Neuronal stem cell (in vitro differentiated cells): ENCODE measurements around the gene VTA1.
A peak's percentile ranks its signal among the peaks of the same experiment; 100 is the strongest.

Source experiments
- DNase-seq: peaks from one replicate; pipeline ENCODE4 v3.0.0-alpha.2; 2013; ENCODE audit warnings: low spot score
- H2AFZ ChIP-seq: one replicate; pipeline ENCODE4 v1.6.1; 2013; ENCODE audit warnings: mild to moderate bottlenecking, low read length, inconsistent platforms
- H2AK5ac ChIP-seq: 2 replicates; pipeline ENCODE4 v1.6.1; 2013; ENCODE audit warnings: low read depth, mild to moderate bottlenecking, inconsistent platforms, low read length, moderate library complexity, mixed read lengths
- H2BK120ac ChIP-seq: 2 replicates; pipeline ENCODE4 v1.6.1; 2013; ENCODE audit warnings: low read depth, mild to moderate bottlenecking, inconsistent platforms, low read length, moderate library complexity, mixed read lengths
- H2BK12ac ChIP-seq: one replicate; pipeline ENCODE4 v1.6.1; 2013; ENCODE audit warnings: low read length, inconsistent platforms
- H2BK15ac ChIP-seq: 2 replicates; pipeline ENCODE4 v1.6.1; 2013; ENCODE audit warnings: mild to moderate bottlenecking, low read length, inconsistent platforms, mixed read lengths
- H2BK5ac ChIP-seq: one replicate; pipeline ENCODE4 v1.6.1; 2013; ENCODE audit warnings: inconsistent platforms, mild to moderate bottlenecking, low read length, moderate library complexity
- H3K14ac ChIP-seq: one replicate; pipeline ENCODE4 v1.6.1; 2013; ENCODE audit warnings: low read length, inconsistent platforms
- H3K18ac ChIP-seq: 2 replicates; pipeline ENCODE4 v1.6.1; 2013; ENCODE audit warnings: low read length, inconsistent platforms
- H3K23ac ChIP-seq: 2 replicates; pipeline ENCODE4 v1.6.1; 2013; ENCODE audit warnings: low read depth, mild to moderate bottlenecking, mixed read lengths, low read length, inconsistent platforms; ENCODE audit not compliant: poor library complexity
- H3K27ac ChIP-seq: replicated peaks from 3 replicates; pipeline ENCODE4 v1.5.1; 2013; ENCODE audit warnings: low read length, inconsistent platforms
- H3K27me3 ChIP-seq, 3 experiments: 2 replicates each; pipeline ENCODE4 v1.6.1; 2013; ENCODE audit warnings: low read length in 3 of 3, mild to moderate bottlenecking in 2 of 3, inconsistent platforms in 1 of 3, low read depth in 1 of 3, mixed read lengths in 1 of 3, moderate library complexity in 1 of 3; ENCODE audit not compliant: control insufficient read depth in 3 of 3, insufficient read depth in 3 of 3
- H3K36me3 ChIP-seq, 2 donors: replicated peaks in 1 of 2; 2 replicates each; pipeline ENCODE4 v1.6.1; 2013; ENCODE audit warnings: low read length in 2 of 2; ENCODE audit not compliant: control insufficient read depth in 2 of 2, insufficient read depth in 2 of 2
- H3K4ac ChIP-seq: 2 replicates; pipeline ENCODE4 v1.6.1; 2013; ENCODE audit warnings: inconsistent platforms, mild to moderate bottlenecking, low read length, moderate library complexity
- H3K4me1 ChIP-seq, 2 donors: 1 replicate in 1 of 2; 2 replicates in 1 of 2; pipeline ENCODE4 v1.6.1; 2013; ENCODE audit warnings: low read length in 2 of 2, low read depth in 1 of 2; ENCODE audit not compliant: control insufficient read depth in 2 of 2, insufficient read depth in 1 of 2
- H3K4me2 ChIP-seq: one replicate; pipeline ENCODE4 v1.6.1; 2013; ENCODE audit warnings: mild to moderate bottlenecking, low read length, inconsistent platforms; ENCODE audit not compliant: insufficient read depth, poor library complexity, severe bottlenecking
- H3K4me3 ChIP-seq, 2 donors: 2 replicates each; pipeline ENCODE4 v1.5.1; 2013; ENCODE audit warnings: low read length in 2 of 2, mild to moderate bottlenecking in 2 of 2, inconsistent platforms in 1 of 2, moderate library complexity in 1 of 2
- H3K79me1 ChIP-seq: one replicate; pipeline ENCODE4 v1.6.1; 2013; ENCODE audit warnings: low read depth, mild to moderate bottlenecking, inconsistent platforms, low read length, moderate library complexity
- H3K9ac ChIP-seq: one replicate; pipeline ENCODE4 v1.6.1; 2013; ENCODE audit warnings: mild to moderate bottlenecking, low read depth, low read length, inconsistent platforms; ENCODE audit not compliant: poor library complexity
- H3K9me3 ChIP-seq, 2 donors: replicated peaks in 1 of 2; 2 replicates each; pipeline versions ENCODE3 to v1.6.1; 2013; ENCODE audit warnings: low read length in 2 of 2, mild to moderate bottlenecking in 2 of 2, inconsistent platforms in 1 of 2, low read depth in 1 of 2, mixed read lengths in 1 of 2, moderate library complexity in 1 of 2; ENCODE audit not compliant: control insufficient read depth in 2 of 2, insufficient read depth in 1 of 2
- H4K8ac ChIP-seq: one replicate; pipeline ENCODE4 v1.6.1; 2013; ENCODE audit warnings: low read depth, mild to moderate bottlenecking, inconsistent platforms, low read length, moderate library complexity
- H4K91ac ChIP-seq: one replicate; pipeline ENCODE4 v1.6.1; 2013; ENCODE audit warnings: low read length, low read depth, mild to moderate bottlenecking, inconsistent platforms; ENCODE audit not compliant: poor library complexity
- WGBS, 2 donors: extraction: QIAGEN DNeasy Blood & Tissue Kit; methylation state at CpG; one replicate each; pipeline ENCODE4 v1.1.7; 2013; ENCODE audit warnings: missing lambda C conversion rate in 2 of 2, mixed read lengths in 1 of 2; ENCODE audit not compliant: insufficient read length in 2 of 2, insufficient replicate concordance in 1 of 2; ENCODE audit errors: extremely low coverage in 2 of 2; 5-methylcytosine and 5-hydroxymethylcytosine counted together

VTA1 gene

GRCh38 chr6:142260748-142261147, 113.7 kb downstream of the VTA1 start:
- H3K36me3 ChIP-seq = no peaks in the 10 kb centered on the region
- H2AK5ac ChIP-seq = no peak overlapping the region
- H4K8ac ChIP-seq = no peak overlapping the region
- no peaks in the 10 kb centered on the region for H3K79me1 ChIP-seq
- H3K9ac ChIP-seq = no peak overlapping the region
- no peak overlapping the region for H3K27ac ChIP-seq
- DNase-seq = no peak
- H3K4me2 ChIP-seq = no peak overlapping the region
- H3K23ac ChIP-seq = no peak overlapping the region
- WGBS, 2 donors = no CpG with 5 or more reads among the region's 3 CpGs
- H2BK5ac ChIP-seq = no peak overlapping the region
- H2AFZ ChIP-seq = no peak overlapping the region
- peaks cover 0 to 2% of the 10 kb centered on the region in 2 donors for H3K9me3 ChIP-seq
- H3K14ac ChIP-seq = no peak overlapping the region
- no peaks in the 10 kb centered on the region for H3K4me1 ChIP-seq
- H2BK12ac ChIP-seq = no peak overlapping the region
- no peak overlapping the region for H2BK15ac ChIP-seq
- H3K4me3 ChIP-seq = no peak overlapping the region
- no peak overlapping the region for H3K18ac ChIP-seq
- H3K4ac ChIP-seq = no peak overlapping the region
- no peak overlapping the region for H2BK120ac ChIP-seq
- no peak overlapping the region for H4K91ac ChIP-seq
- H3K27me3 ChIP-seq = no peaks in the 10 kb centered on the region

GRCh38 chr6:142262231-142262630, 115.2 kb downstream of the VTA1 start:
- H3K36me3 ChIP-seq = no peaks in the 10 kb centered on the region
- no peak overlapping the region for H3K27ac ChIP-seq
- no peak overlapping the region for H4K8ac ChIP-seq
- no peak overlapping the region for H2BK12ac ChIP-seq
- no peak for DNase-seq
- H2AK5ac ChIP-seq = no peak overlapping the region
- H4K91ac ChIP-seq = no peak overlapping the region
- no peak overlapping the region for H2AFZ ChIP-seq
- H3K4me2 ChIP-seq = no peak overlapping the region
- no peaks in the 10 kb centered on the region for H3K4me1 ChIP-seq
- H3K9me3 ChIP-seq = peaks cover 0 to 2% of the 10 kb centered on the region in 2 donors
- no peak overlapping the region for H2BK5ac ChIP-seq
- no peak overlapping the region for H3K4ac ChIP-seq
- no peak overlapping the region for H3K18ac ChIP-seq
- H3K79me1 ChIP-seq = no peaks in the 10 kb centered on the region
- H2BK120ac ChIP-seq = no peak overlapping the region
- H3K4me3 ChIP-seq = no peak overlapping the region
- no peaks in the 10 kb centered on the region for H3K27me3 ChIP-seq
- H2BK15ac ChIP-seq = no peak overlapping the region
- H3K9ac ChIP-seq = no peak overlapping the region
- H3K23ac ChIP-seq = no peak overlapping the region
- H3K14ac ChIP-seq = no peak overlapping the region

GRCh38 chr6:142265476-142265875, 118.4 kb downstream of the VTA1 start:
- Histone ChIP-seq H2BK5ac (no peak overlapping the region), H3K9ac (no peak overlapping the region), H2AK5ac (no peak overlapping the region), H3K4ac (no peak overlapping the region), H4K91ac (no peak overlapping the region), H3K79me1 (no peaks in the 10 kb centered on the region), H4K8ac (no peak overlapping the region), H2BK120ac (no peak overlapping the region), H3K23ac (no peak overlapping the region), H3K27ac (no peak overlapping the region), H2BK12ac (no peak overlapping the region), H3K4me2 (no peak overlapping the region), H3K4me1 (no peaks in the 10 kb centered on the region), H3K36me3 (no peaks in the 10 kb centered on the region), H2BK15ac (no peak overlapping the region), H3K18ac (no peak overlapping the region), H3K14ac (no peak overlapping the region), H3K9me3 (peaks cover 0 to 2% of the 10 kb centered on the region in 2 donors), H3K4me3 (no peak overlapping the region), H3K27me3 (no peaks in the 10 kb centered on the region), H2AFZ (peak overlapping the region; percentile 34)
- no CpG with 5 or more reads among the region's 1 CpG for WGBS, 2 donors
- DNase-seq = no peak

- H3K4me2 ChIP-seq = no peak overlapping the region
- no peak overlapping the region for H4K91ac ChIP-seq
- H3K9me3 ChIP-seq = peaks cover 0 to 2% of the 10 kb centered on the region in 2 donors
- no peak overlapping the region for H3K4ac ChIP-seq
- H3K27me3 ChIP-seq = no peaks in the 10 kb centered on the region
- WGBS, 2 donors = no CpG with 5 or more reads among the region's 4 CpGs
- no peak overlapping the region for H2BK5ac ChIP-seq
- H2BK15ac ChIP-seq = no peak overlapping the region
- no peak overlapping the region for H3K4me3 ChIP-seq
- no peaks in the 10 kb centered on the region for H3K79me1 ChIP-seq
- no peak overlapping the region for H2AK5ac ChIP-seq
- H2AFZ ChIP-seq = peak overlapping the region; percentile 34
- no peak overlapping the region for H4K8ac ChIP-seq
- no peaks in the 10 kb centered on the region for H3K4me1 ChIP-seq
- no peaks in the 10 kb centered on the region for H3K36me3 ChIP-seq
- H3K9ac ChIP-seq = no peak overlapping the region
- no peak overlapping the region for H2BK12ac ChIP-seq
- H3K27ac ChIP-seq = no peak overlapping the region
- H3K18ac ChIP-seq = no peak overlapping the region
- no peak for DNase-seq
- H3K14ac ChIP-seq = no peak overlapping the region
- no peak overlapping the region for H3K23ac ChIP-seq
- no peak overlapping the region for H2BK120ac ChIP-seq
Observed at GRCh38 chr6:142266060-142266459, 119.0 kb downstream of the VTA1 start.
